Measurements from ENCODE around the gene PLSCR4. TPM values are rescaled to one million over a fixed set of nuclear protein-coding genes. Genes with fewer than 3 reads are reported as not detected.

The PLSCR4 gene
- total RNA-seq, 1 donor from 2014 or later: 11.3 TPM

- Mint-ChIP-seq H3K4me3 (ENCODE audit: unreplicated experiment) (peak overlapping the region; percentile 97), H3K4me1 (ENCODE audit: unreplicated experiment) (peaks cover 42% of the 10 kb centered on the region), H3K27ac (ENCODE audit: unreplicated experiment) (peak overlapping the region; percentile 89), H3K27me3 (ENCODE audit: unreplicated experiment) (no peaks in the 10 kb centered on the region), H3K36me3 (ENCODE audit: low read depth, unreplicated experiment) (no peaks in the 10 kb centered on the region), H3K9me3 (ENCODE audit: unreplicated experiment) (no peaks in the 10 kb centered on the region)
- no peak for DNase-seq (ENCODE audit: low spot score)
- no peak for TF ChIP-seq CTCF (IDR thresholded peaks at IDR 0.05; ENCODE audit: unreplicated experiment)
Observed at GRCh38 chr3:146159616-146160320, 91.1 kb downstream of the PLSCR4 start.

- Mint-ChIP-seq H3K36me3 (ENCODE audit: low read depth, unreplicated experiment) (no peaks in the 10 kb centered on the region), H3K27ac (ENCODE audit: unreplicated experiment) (peak overlapping the region; percentile 68), H3K4me1 (ENCODE audit: unreplicated experiment) (peaks cover 39% of the 10 kb centered on the region)
Observed at GRCh38 chr3:146159037-146159436, 91.9 kb downstream of the PLSCR4 start.

GRCh38 chr3:146157325-146158060, 93.4 kb downstream of the PLSCR4 start:
- H3K27ac Mint-ChIP-seq (ENCODE audit: unreplicated experiment): no peak overlapping the region
- no peak for DNase-seq (ENCODE audit: low spot score)

More at GRCh38 chr3:146159037-146159436, 91.9 kb downstream of the PLSCR4 start:
- no peak for DNase-seq (ENCODE audit: low spot score)
- TF ChIP-seq CTCF (IDR thresholded peaks at IDR 0.05; ENCODE audit: unreplicated experiment): no peak
- peak overlapping the region; percentile 29 for H3K4me3 Mint-ChIP-seq (ENCODE audit: unreplicated experiment)
- H3K27me3 Mint-ChIP-seq (ENCODE audit: unreplicated experiment): no peaks in the 10 kb centered on the region
- H3K9me3 Mint-ChIP-seq (ENCODE audit: unreplicated experiment): no peaks in the 10 kb centered on the region

GRCh38 chr3:146156666-146157314, 94.1 kb downstream of the PLSCR4 start:
- DNase-seq (ENCODE audit: low spot score): no peak
- H3K4me1 Mint-ChIP-seq (ENCODE audit: unreplicated experiment): peaks cover 35% of the 10 kb centered on the region
- H3K4me3 Mint-ChIP-seq (ENCODE audit: unreplicated experiment): no peak overlapping the region
- TF ChIP-seq CTCF (IDR thresholded peaks at IDR 0.05; ENCODE audit: unreplicated experiment): no peak
- H3K36me3 Mint-ChIP-seq (ENCODE audit: low read depth, unreplicated experiment): no peaks in the 10 kb centered on the region
- peak overlapping the region; percentile 22 for H3K27ac Mint-ChIP-seq (ENCODE audit: unreplicated experiment)
- no peaks in the 10 kb centered on the region for H3K9me3 Mint-ChIP-seq (ENCODE audit: unreplicated experiment)
- no peaks in the 10 kb centered on the region for H3K27me3 Mint-ChIP-seq (ENCODE audit: unreplicated experiment)

More at GRCh38 chr3:146157325-146158060, 93.4 kb downstream of the PLSCR4 start:
- TF ChIP-seq CTCF (IDR thresholded peaks at IDR 0.05; ENCODE audit: unreplicated experiment): no peak
- Mint-ChIP-seq H3K4me3 (ENCODE audit: unreplicated experiment) (no peak overlapping the region), H3K4me1 (ENCODE audit: unreplicated experiment) (peaks cover 39% of the 10 kb centered on the region), H3K9me3 (ENCODE audit: unreplicated experiment) (no peaks in the 10 kb centered on the region), H3K36me3 (ENCODE audit: low read depth, unreplicated experiment) (no peaks in the 10 kb centered on the region), H3K27me3 (ENCODE audit: unreplicated experiment) (no peaks in the 10 kb centered on the region)
